ENCODE measurements around the gene LDLRAD2. TPM values are rescaled to one million over a fixed set of nuclear protein-coding genes. Genes with fewer than 3 reads are reported as not detected.

LDLRAD2 gene
- total RNA-seq, 2 donors from 2014 or later: 0.05 to 0.07 TPM

DNA sequence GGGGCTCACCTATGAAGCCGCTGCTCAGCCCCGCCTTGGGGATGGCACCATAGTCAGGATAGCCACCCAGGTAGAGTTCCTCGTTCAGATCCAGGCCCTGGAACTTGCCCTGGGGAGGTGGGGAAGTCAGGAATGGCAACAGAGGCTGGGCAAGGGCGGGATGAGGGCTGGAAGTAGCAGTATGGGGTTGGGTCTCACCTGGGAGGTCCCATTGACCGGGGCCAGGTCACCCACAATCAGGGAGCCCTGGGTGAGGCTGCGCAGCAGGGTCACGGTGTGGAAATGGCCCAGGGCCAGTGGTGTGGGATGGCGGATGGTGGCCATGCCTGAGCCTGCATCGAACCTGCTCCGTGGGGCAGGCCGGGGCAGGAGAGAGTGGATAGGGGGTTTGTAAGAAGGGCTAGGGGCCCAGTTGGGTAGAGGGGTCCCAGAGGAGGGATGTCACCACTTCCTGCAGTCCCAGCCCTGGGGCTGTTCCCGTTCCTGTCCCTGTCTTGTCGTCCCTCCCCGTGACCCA lies 19.4 kb downstream of the LDLRAD2 start:
- H3K27ac Mint-ChIP-seq: no peak overlapping the region
- ATAC-seq (replicated peaks in 1 of 2): no peak
- H3K9me3 Mint-ChIP-seq: no peaks in the 10 kb centered on the region
- no peaks in the 10 kb centered on the region for H3K4me1 Mint-ChIP-seq (ENCODE audit: low read depth)
- no peaks in the 10 kb centered on the region for H3K27me3 Mint-ChIP-seq (ENCODE audit: low read depth)
- DNase-seq: no peak
- peaks cover 2 to 11% of the 10 kb centered on the region in 2 donors for H3K36me3 Mint-ChIP-seq (ENCODE audit: insufficient read depth in 2 of 2)
- H3K4me3 Mint-ChIP-seq: no peak overlapping the region

GRCh38 chr1:21833392-21833976 lies 21.4 kb downstream of the LDLRAD2 start:
- Mint-ChIP-seq H3K27ac (no peak overlapping the region), H3K27me3 (ENCODE audit: low read depth) (no peaks in the 10 kb centered on the region), H3K4me1 (ENCODE audit: low read depth) (no peaks in the 10 kb centered on the region), H3K9me3 (no peaks in the 10 kb centered on the region), H3K36me3 (ENCODE audit: insufficient read depth in 2 of 2) (peaks cover 2 to 11% of the 10 kb centered on the region in 2 donors), H3K4me3 (no peak overlapping the region)
- no peak for ATAC-seq (replicated peaks in 1 of 2)
- DNase-seq: no peak

- ATAC-seq (replicated peaks in 1 of 2): no peak
- Mint-ChIP-seq H3K4me3 (no peak overlapping the region), H3K4me1 (ENCODE audit: low read depth) (no peaks in the 10 kb centered on the region), H3K9me3 (no peaks in the 10 kb centered on the region), H3K27ac (no peak overlapping the region), H3K36me3 (ENCODE audit: insufficient read depth in 2 of 2) (peaks cover 2 to 11% of the 10 kb centered on the region in 2 donors), H3K27me3 (ENCODE audit: low read depth) (no peaks in the 10 kb centered on the region)
- DNase-seq: no peak
These were observed 22.0 kb downstream of the LDLRAD2 start for GRCh38 chr1:21834094-21834493.

- H3K36me3 Mint-ChIP-seq (ENCODE audit: insufficient read depth in 2 of 2): peaks cover 2 to 11% of the 10 kb centered on the region in 2 donors
- H3K27ac Mint-ChIP-seq: no peak overlapping the region
- H3K27me3 Mint-ChIP-seq (ENCODE audit: low read depth): no peaks in the 10 kb centered on the region
- ATAC-seq (replicated peaks in 1 of 2): no peak
- no peaks in the 10 kb centered on the region for H3K9me3 Mint-ChIP-seq
- DNase-seq: no peak
- no peaks in the 10 kb centered on the region for H3K4me1 Mint-ChIP-seq (ENCODE audit: low read depth)
- H3K4me3 Mint-ChIP-seq: no peak overlapping the region
These were observed 22.6 kb downstream of the LDLRAD2 start for GRCh38 chr1:21834666-21835065.

DNA sequence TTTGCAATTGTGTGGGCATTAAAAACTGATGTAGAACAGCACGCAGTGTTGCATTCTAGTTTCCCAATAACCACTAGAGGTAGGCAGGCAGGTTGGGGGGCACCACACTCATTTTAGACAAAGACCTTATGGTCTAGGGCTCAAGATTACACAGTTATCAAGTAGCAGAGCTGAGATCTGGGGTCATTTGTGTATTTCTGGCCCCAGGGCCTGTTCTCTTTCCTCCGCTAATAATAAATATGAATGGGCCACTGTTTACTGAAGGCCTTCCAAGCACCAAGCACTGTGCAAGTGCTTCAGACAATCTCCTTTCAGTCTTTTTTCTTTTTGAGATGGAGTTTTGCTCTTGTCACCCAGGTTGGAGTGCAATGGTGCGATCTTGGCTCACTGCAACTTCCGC lies 23.9 kb downstream of the LDLRAD2 start:
- ATAC-seq (replicated peaks in 1 of 2): no peak
- H3K27me3 Mint-ChIP-seq (ENCODE audit: low read depth): no peaks in the 10 kb centered on the region
- no peak overlapping the region for H3K27ac Mint-ChIP-seq
- no peaks in the 10 kb centered on the region for H3K9me3 Mint-ChIP-seq
- H3K36me3 Mint-ChIP-seq (ENCODE audit: insufficient read depth in 2 of 2): peaks cover 2 to 11% of the 10 kb centered on the region in 2 donors
- H3K4me3 Mint-ChIP-seq: no peak overlapping the region
- H3K4me1 Mint-ChIP-seq (ENCODE audit: low read depth): no peaks in the 10 kb centered on the region
- no peak for DNase-seq

- no peaks in the 10 kb centered on the region for H3K27me3 Mint-ChIP-seq (ENCODE audit: low read depth)
- no peak for DNase-seq
- peaks cover 2 to 11% of the 10 kb centered on the region in 2 donors for H3K36me3 Mint-ChIP-seq (ENCODE audit: insufficient read depth in 2 of 2)
- no peaks in the 10 kb centered on the region for H3K9me3 Mint-ChIP-seq
- ATAC-seq (replicated peaks in 1 of 2): no peak
- no peak overlapping the region for H3K4me3 Mint-ChIP-seq
- no peaks in the 10 kb centered on the region for H3K4me1 Mint-ChIP-seq (ENCODE audit: low read depth)
- H3K27ac Mint-ChIP-seq: no peak overlapping the region
These were observed 24.7 kb downstream of the LDLRAD2 start for GRCh38 chr1:21836729-21837128.

DNA sequence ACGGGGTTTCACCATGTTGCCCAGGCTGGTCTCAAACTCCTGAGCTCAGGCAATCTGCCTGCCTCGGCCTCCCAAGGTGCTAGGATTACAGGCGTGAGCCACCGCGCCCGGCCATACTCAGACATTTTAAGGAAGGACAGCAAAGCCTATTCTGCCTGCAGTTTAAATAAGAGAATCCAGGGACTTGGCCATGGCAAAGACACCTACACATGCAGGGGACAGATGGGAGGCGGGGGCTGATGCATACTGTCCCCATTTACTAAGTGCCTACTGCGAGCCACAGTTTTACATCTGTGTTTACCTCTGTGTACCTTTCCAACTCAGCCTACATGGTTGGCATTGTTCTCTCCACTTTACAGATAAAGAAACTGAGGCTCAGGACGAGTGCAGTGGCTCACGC lies 25.4 kb downstream of the LDLRAD2 start:
- no peak overlapping the region for H3K4me3 Mint-ChIP-seq
- ATAC-seq (replicated peaks in 1 of 2) (no peak), DNase-seq (no peak)
- H3K4me1 Mint-ChIP-seq (ENCODE audit: low read depth): no peaks in the 10 kb centered on the region
- H3K36me3 Mint-ChIP-seq (ENCODE audit: insufficient read depth in 2 of 2): peaks cover 2 to 11% of the 10 kb centered on the region in 2 donors
- H3K27ac Mint-ChIP-seq: no peak overlapping the region
- H3K9me3 Mint-ChIP-seq: no peaks in the 10 kb centered on the region
- H3K27me3 Mint-ChIP-seq (ENCODE audit: low read depth): no peaks in the 10 kb centered on the region

- no peaks in the 10 kb centered on the region for H3K9me3 Mint-ChIP-seq
- DNase-seq: no peak
- H3K36me3 Mint-ChIP-seq (ENCODE audit: insufficient read depth in 2 of 2): peaks cover 0 to 8% of the 10 kb centered on the region in 2 donors
- no peak overlapping the region for H3K4me3 Mint-ChIP-seq
- ATAC-seq (replicated peaks in 1 of 2): no peak
- H3K27ac Mint-ChIP-seq: no peak overlapping the region
- no peaks in the 10 kb centered on the region for H3K27me3 Mint-ChIP-seq (ENCODE audit: low read depth)
- no peaks in the 10 kb centered on the region for H3K4me1 Mint-ChIP-seq (ENCODE audit: low read depth)
These were observed 26.5 kb downstream of the LDLRAD2 start for GRCh38 chr1:21838359-21839157.

- no peak for ATAC-seq (replicated peaks in 1 of 2)
- no peaks in the 10 kb centered on the region for H3K4me1 Mint-ChIP-seq (ENCODE audit: low read depth)
- no peak overlapping the region for H3K4me3 Mint-ChIP-seq
- no peaks in the 10 kb centered on the region for H3K27me3 Mint-ChIP-seq (ENCODE audit: low read depth)
- no peak overlapping the region for H3K27ac Mint-ChIP-seq
- H3K9me3 Mint-ChIP-seq: no peaks in the 10 kb centered on the region
- DNase-seq: no peak
- H3K36me3 Mint-ChIP-seq (ENCODE audit: insufficient read depth in 2 of 2): peaks cover 0 to 6% of the 10 kb centered on the region in 2 donors
These were observed 27.4 kb downstream of the LDLRAD2 start for GRCh38 chr1:21839337-21840037.

DNA sequence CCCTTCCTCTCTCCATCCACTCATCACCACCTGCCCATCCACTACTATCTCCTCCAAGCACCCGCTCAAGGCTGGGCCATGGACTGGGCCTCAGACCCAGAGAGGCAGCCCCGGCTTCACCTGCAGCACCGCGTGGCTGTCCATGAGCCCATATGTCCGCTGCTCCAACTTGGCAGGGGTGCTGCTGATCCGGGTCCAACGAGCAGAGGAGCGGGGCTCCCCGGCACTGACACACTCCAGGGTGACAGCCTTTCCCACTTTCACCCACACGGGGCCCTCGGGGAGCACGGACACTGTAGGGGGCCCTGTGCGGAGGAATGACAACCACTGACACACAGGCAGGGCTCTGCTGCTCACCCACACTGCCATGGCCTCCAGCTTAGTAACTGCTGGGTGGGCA lies 28.9 kb downstream of the LDLRAD2 start:
- DNase-seq (no peak), ATAC-seq (replicated peaks in 1 of 2) (no peak)
- Mint-ChIP-seq H3K27ac (no peak overlapping the region), H3K27me3 (ENCODE audit: low read depth) (no peaks in the 10 kb centered on the region), H3K36me3 (ENCODE audit: insufficient read depth in 2 of 2) (no peaks in the 10 kb centered on the region), H3K9me3 (no peaks in the 10 kb centered on the region), H3K4me1 (ENCODE audit: low read depth) (no peaks in the 10 kb centered on the region), H3K4me3 (no peak overlapping the region)

DNA sequence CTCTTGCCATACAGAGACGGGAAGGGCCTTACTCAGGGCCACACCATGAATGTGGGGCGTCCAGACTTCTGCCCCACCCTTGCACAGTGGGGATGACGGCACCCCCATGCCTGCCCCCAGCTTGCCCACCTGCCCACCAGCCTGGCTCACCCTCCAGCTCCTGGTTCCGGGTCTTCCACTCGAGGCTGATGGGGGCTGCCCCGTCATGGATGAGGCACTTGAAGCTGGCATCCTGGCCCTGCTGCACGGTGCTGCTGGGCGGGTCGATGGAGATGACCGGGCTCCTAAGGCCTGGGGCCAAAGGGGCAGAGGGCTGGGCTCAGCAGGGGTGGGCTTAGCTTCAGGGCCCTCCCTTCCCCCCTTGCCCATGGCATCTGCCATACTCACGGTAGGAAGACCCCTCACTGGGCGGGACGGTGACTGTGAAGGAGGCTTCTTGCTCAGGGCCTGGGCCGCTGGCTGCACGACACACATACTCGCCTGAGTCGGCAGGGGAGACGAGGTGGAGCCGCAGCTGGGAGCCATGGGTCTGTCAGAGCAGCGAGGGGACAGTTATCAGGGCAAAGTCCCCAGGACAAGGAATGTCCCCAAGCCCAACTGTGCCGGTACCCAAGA lies 29.9 kb downstream of the LDLRAD2 start:
- no peaks in the 10 kb centered on the region for H3K27me3 Mint-ChIP-seq (ENCODE audit: low read depth)
- H3K4me3 Mint-ChIP-seq: no peak overlapping the region
- no peaks in the 10 kb centered on the region for H3K36me3 Mint-ChIP-seq (ENCODE audit: insufficient read depth in 2 of 2)
- no peak for DNase-seq
- no peaks in the 10 kb centered on the region for H3K9me3 Mint-ChIP-seq
- ATAC-seq (replicated peaks in 1 of 2): no peak
- H3K27ac Mint-ChIP-seq: no peak overlapping the region
- no peaks in the 10 kb centered on the region for H3K4me1 Mint-ChIP-seq (ENCODE audit: low read depth)

DNA sequence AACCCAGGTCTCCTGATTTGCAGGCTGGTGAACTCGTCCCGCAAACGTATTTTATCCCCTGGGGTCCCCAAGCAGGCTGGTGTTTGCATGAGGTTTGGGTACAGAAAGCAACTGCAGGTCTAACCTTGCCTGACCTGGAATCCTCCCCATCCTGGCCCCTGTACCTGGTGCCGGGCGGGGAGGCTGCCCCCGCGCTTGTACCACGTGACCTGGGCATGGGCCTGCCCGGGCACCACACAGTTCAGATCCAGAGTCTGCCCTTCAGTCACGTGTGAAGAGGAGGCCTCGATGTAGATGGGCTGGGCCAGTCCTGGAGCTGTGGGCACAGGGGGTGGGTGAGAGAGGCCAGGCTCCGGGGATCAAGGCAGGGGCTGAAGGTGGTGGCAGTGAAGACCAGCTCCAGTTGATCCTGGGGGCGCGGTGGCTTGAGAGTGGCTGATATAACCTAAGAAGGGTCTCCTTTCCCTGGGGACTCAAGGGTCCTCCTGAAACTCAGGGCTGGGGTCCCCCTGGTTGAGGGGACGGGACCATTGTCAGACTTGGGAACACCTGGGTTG lies 30.6 kb downstream of the LDLRAD2 start:
- no peak for ATAC-seq (replicated peaks in 1 of 2)
- Mint-ChIP-seq H3K9me3 (no peaks in the 10 kb centered on the region), H3K27ac (no peak overlapping the region), H3K4me1 (ENCODE audit: low read depth) (no peaks in the 10 kb centered on the region), H3K36me3 (ENCODE audit: insufficient read depth in 2 of 2) (no peaks in the 10 kb centered on the region), H3K27me3 (ENCODE audit: low read depth) (no peaks in the 10 kb centered on the region), H3K4me3 (no peak overlapping the region)
- no peak for DNase-seq

- DNase-seq (no peak), ATAC-seq (replicated peaks in 1 of 2) (no peak)
- Mint-ChIP-seq H3K4me1 (ENCODE audit: low read depth) (no peaks in the 10 kb centered on the region), H3K9me3 (no peaks in the 10 kb centered on the region), H3K36me3 (ENCODE audit: insufficient read depth in 2 of 2) (no peaks in the 10 kb centered on the region), H3K27me3 (ENCODE audit: low read depth) (no peaks in the 10 kb centered on the region), H3K27ac (no peak overlapping the region), H3K4me3 (no peak overlapping the region)
These were observed 31.1 kb downstream of the LDLRAD2 start for GRCh38 chr1:21843208-21843607.
